Activated CD8-positive, alpha-beta memory T cell treated with anti-CD3 and anti-CD28 coated beads for 36 hours (primary cell): ENCODE measurements around the gene ACADVL. TPM values are rescaled to one million over a fixed set of nuclear protein-coding genes. Genes with fewer than 3 reads are reported as not detected.

ENCODE experiments used
- total RNA-seq, 2 experiments: library from RNA; stranded (reverse); gene quantifications; one replicate each; pipeline ENCODE4 v1.2.3, GENCODE V29; 2021

The ACADVL gene
- total RNA-seq, 2 experiments from 2014 or later: 254 to 269 TPM

Other genes with a start within 250 kb of the ACADVL start
- not detected for gene ALOX12, start 223.9 kb upstream of the ACADVL start, total RNA-seq
- 100 to 1,000 TPM; 143 to 144 TPM for gene RNASEK, start 207.3 kb upstream of the ACADVL start, total RNA-seq
- 1 to 10 TPM in 1 of 2 experiments, under 1 TPM in 1; 0.86 to 1.0 TPM for gene BCL6B, start 196.9 kb upstream of the ACADVL start, total RNA-seq
- 10 to 100 TPM; 10.1 to 10.5 TPM for gene SLC16A13, start 183.9 kb upstream of the ACADVL start, total RNA-seq
- 1 to 10 TPM; 1.9 to 2.3 TPM for gene SLC16A11, start 175.8 kb upstream of the ACADVL start, total RNA-seq
- gene CLEC10A, start 139.7 kb upstream of the ACADVL start, total RNA-seq: not detected
- not detected for gene ASGR2, start 105.1 kb upstream of the ACADVL start, total RNA-seq
- gene ASGR1, start 40.6 kb upstream of the ACADVL start, total RNA-seq: 1 to 10 TPM in 1 of 2 experiments, under 1 TPM in 1; 0.65 to 1.3 TPM
- gene DLG4, start 102 bp upstream of the ACADVL start, total RNA-seq: 1 to 10 TPM; 4.5 to 4.6 TPM
- 10 to 100 TPM; 64.4 to 68.9 TPM for gene DVL2, start 14.6 kb downstream of the ACADVL start, total RNA-seq
- 10 to 100 TPM; 40.7 to 43.7 TPM for gene PHF23, start 19.5 kb downstream of the ACADVL start, total RNA-seq
- 100 to 1,000 TPM; 131 to 135 TPM for gene GABARAP, start 22.5 kb downstream of the ACADVL start, total RNA-seq
- 100 to 1,000 TPM; 202 to 207 TPM for gene CTDNEP1, start 31.8 kb downstream of the ACADVL start, total RNA-seq
- gene ELP5, start 32.3 kb downstream of the ACADVL start, total RNA-seq: 100 to 1,000 TPM; 107 to 110 TPM
- 1 to 10 TPM; 1.2 to 1.5 TPM for gene CLDN7, start 42.5 kb downstream of the ACADVL start, total RNA-seq
- under 1 TPM; 0.11 to 0.34 TPM for gene SLC2A4, start 61.8 kb downstream of the ACADVL start, total RNA-seq
- gene YBX2, start 74.7 kb downstream of the ACADVL start, total RNA-seq: under 1 TPM; 0.10 to 0.55 TPM
- 1,000 to 10,000 TPM; 1,619 to 1,670 TPM for gene EIF5A, start 87.7 kb downstream of the ACADVL start, total RNA-seq
- 10 to 100 TPM; 68.8 to 69.5 TPM for gene GPS2, start 95.4 kb downstream of the ACADVL start, total RNA-seq
- 10 to 100 TPM; 59.2 to 59.4 TPM for gene NEURL4, start 109.4 kb downstream of the ACADVL start, total RNA-seq
- 100 to 1,000 TPM; 234 to 241 TPM for gene ACAP1, start 116.6 kb downstream of the ACADVL start, total RNA-seq
- 1 to 10 TPM; 6.4 to 7.2 TPM for gene KCTD11, start 132.2 kb downstream of the ACADVL start, total RNA-seq
- gene TMEM95, start 135.2 kb downstream of the ACADVL start, total RNA-seq: not detected
- gene TNK1, start 161.2 kb downstream of the ACADVL start, total RNA-seq: 1 to 10 TPM; 4.6 to 5.6 TPM
- gene PLSCR3, start 174.6 kb downstream of the ACADVL start, total RNA-seq: 10 to 100 TPM; 70.8 to 74.4 TPM
- 10 to 100 TPM; 50.1 to 51.6 TPM for gene TMEM256, start 184.2 kb downstream of the ACADVL start, total RNA-seq
- 1 to 10 TPM; 6.6 to 7.9 TPM for gene NLGN2, start 187.9 kb downstream of the ACADVL start, total RNA-seq
- gene SPEM1, start 200.4 kb downstream of the ACADVL start, total RNA-seq: not detected
- gene SPEM2, start 205.7 kb downstream of the ACADVL start, total RNA-seq: not detected
- not detected for gene SPEM3, start 208.9 kb downstream of the ACADVL start, total RNA-seq
- gene TMEM102, start 215.5 kb downstream of the ACADVL start, total RNA-seq: 10 to 100 TPM; 11.2 to 12.6 TPM
- gene FGF11, start 219.6 kb downstream of the ACADVL start, total RNA-seq: 1 to 10 TPM; 2.0 to 2.1 TPM
- gene CHRNB1, start 225.1 kb downstream of the ACADVL start, total RNA-seq: 1 to 10 TPM; 7.2 to 7.8 TPM